PFSK-1 (cell line): ENCODE data around the gene SLC44A3.

Source experiments
- FOXP2 ChIP-seq: optimal IDR thresholded peaks from 2 replicates; pipeline ENCODE3; 2011; ENCODE audit warnings: borderline replicate concordance, control low read depth, inconsistent platforms; ENCODE audit not compliant: insufficient read depth; ENCODE audit errors: extremely low read length, extremely low read depth
- POLR2AphosphoS5 ChIP-seq: IDR thresholded peaks from 2 replicates; pipeline ENCODE4 v1.6.1; 2012; ENCODE audit warnings: low read depth, mild to moderate bottlenecking, control low read depth, low read length, moderate library complexity
- SIN3A ChIP-seq: IDR thresholded peaks from 2 replicates; pipeline ENCODE4 v1.6.1; 2012; ENCODE audit warnings: mild to moderate bottlenecking, low read length, moderate library complexity, borderline replicate concordance; ENCODE audit not compliant: insufficient read depth
- TAF1 ChIP-seq: IDR thresholded peaks from 2 replicates; pipeline ENCODE4 v1.6.1; 2012; ENCODE audit warnings: low read length, control low read depth, borderline replicate concordance; ENCODE audit not compliant: insufficient read depth
- TF ChIP-seq, protein P1 (sequence below), 2 experiments: IDR thresholded peaks; 2 replicates each; pipeline versions ENCODE4 v1.6.1 to v1.8.0; 2011 to 2012; ENCODE audit warnings: low read depth in 2 of 2, low read length in 2 of 2, control low read depth in 1 of 2, inconsistent platforms in 1 of 2, mild to moderate bottlenecking in 1 of 2, moderate library complexity in 1 of 2; ENCODE audit not compliant: insufficient read depth in 1 of 2

SLC44A3 gene

GRCh38 chr1:94863919-94864318 is 43.8 kb downstream of the SLC44A3 start:
- no peak for TF ChIP-seq SIN3A
- TF ChIP-seq FOXP2: no peak
- TF ChIP-seq, protein P1, sequence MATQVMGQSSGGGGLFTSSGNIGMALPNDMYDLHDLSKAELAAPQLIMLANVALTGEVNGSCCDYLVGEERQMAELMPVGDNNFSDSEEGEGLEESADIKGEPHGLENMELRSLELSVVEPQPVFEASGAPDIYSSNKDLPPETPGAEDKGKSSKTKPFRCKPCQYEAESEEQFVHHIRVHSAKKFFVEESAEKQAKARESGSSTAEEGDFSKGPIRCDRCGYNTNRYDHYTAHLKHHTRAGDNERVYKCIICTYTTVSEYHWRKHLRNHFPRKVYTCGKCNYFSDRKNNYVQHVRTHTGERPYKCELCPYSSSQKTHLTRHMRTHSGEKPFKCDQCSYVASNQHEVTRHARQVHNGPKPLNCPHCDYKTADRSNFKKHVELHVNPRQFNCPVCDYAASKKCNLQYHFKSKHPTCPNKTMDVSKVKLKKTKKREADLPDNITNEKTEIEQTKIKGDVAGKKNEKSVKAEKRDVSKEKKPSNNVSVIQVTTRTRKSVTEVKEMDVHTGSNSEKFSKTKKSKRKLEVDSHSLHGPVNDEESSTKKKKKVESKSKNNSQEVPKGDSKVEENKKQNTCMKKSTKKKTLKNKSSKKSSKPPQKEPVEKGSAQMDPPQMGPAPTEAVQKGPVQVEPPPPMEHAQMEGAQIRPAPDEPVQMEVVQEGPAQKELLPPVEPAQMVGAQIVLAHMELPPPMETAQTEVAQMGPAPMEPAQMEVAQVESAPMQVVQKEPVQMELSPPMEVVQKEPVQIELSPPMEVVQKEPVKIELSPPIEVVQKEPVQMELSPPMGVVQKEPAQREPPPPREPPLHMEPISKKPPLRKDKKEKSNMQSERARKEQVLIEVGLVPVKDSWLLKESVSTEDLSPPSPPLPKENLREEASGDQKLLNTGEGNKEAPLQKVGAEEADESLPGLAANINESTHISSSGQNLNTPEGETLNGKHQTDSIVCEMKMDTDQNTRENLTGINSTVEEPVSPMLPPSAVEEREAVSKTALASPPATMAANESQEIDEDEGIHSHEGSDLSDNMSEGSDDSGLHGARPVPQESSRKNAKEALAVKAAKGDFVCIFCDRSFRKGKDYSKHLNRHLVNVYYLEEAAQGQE (IDR thresholded peaks at IDR 0.05; ENCODE audit: insufficient read depth in 1 of 2, low read depth in 2 of 2, low read length in 2 of 2): no peak
- no peak for TF ChIP-seq POLR2AphosphoS5
- TF ChIP-seq TAF1: no peak

GRCh38 chr1:94864821-94865220 is 44.7 kb downstream of the SLC44A3 start:
- TF ChIP-seq, protein P1 (IDR thresholded peaks at IDR 0.05; ENCODE audit: insufficient read depth in 1 of 2, low read depth in 2 of 2, low read length in 2 of 2): no peak

DNA sequence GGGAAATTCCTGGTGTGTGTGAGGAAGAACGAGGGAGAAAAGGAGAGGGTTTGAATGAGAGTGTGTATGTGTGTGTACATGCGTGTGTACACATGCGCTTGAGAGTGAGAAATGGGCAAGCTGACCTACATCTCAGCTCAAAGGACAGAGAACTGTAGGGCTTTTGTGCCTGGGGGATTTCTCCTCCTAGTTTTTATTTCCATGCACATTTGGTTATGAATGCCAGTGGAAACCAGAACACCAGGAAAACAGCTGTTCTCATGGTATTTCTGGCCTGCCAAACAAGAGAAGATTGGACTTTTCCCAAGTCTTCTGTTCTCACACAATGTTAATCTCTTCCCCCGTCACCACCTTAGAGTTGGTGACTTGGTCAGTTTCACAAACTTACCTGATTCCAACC is 45.2 kb downstream of the SLC44A3 start:
- TF ChIP-seq, protein P1 (IDR thresholded peaks at IDR 0.05; ENCODE audit: insufficient read depth in 1 of 2, low read depth in 2 of 2, low read length in 2 of 2): no peak
- TF ChIP-seq SIN3A (no peak), TAF1 (no peak), POLR2AphosphoS5 (no peak), FOXP2 (no peak)

DNA sequence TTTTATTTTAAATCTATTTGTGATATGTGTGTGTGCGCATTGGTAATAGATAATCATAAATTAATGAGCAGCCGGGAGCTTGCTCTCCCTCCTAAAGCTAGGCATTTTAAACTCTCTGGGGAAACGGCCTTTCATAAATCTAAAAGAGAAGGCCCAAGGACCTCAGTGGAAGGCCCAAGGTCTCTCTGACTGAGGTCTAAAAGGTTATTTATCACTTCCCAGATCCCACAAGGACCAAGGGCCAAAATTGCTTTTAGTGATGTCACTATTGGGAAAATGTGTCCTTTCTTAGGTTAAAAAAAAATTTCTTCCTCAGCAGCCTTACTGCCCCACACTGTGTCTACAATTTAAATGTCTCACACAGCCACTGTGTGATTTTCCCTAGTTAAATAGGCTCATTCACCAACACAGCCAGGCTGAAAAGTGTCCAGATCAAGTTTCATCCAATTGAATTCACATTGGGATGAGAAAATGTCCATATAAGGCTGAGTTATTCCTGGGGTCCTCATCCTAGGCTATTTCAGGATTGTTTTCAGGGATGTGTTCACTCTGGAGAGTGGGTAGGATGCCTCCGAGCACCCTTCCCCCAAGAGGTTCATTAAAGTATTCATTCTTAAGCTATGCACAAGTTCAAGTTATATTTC is 46.1 kb downstream of the SLC44A3 start:
- TF ChIP-seq SIN3A: no peak
- no peak for TF ChIP-seq TAF1
- no peak for TF ChIP-seq POLR2AphosphoS5

GRCh38 chr1:94871031-94871430 is 50.9 kb downstream of the SLC44A3 start:
- TF ChIP-seq TAF1 (no peak), SIN3A (no peak), POLR2AphosphoS5 (no peak), FOXP2 (no peak)
- TF ChIP-seq, protein P1 (IDR thresholded peaks at IDR 0.05; ENCODE audit: insufficient read depth in 1 of 2, low read depth in 2 of 2, low read length in 2 of 2): no peak
